K562 (cell line): ENCODE results near the gene SLC5A12. TPM values are rescaled to one million over a fixed set of nuclear protein-coding genes. Genes with fewer than 3 reads are reported as not detected.

ENCODE experiments used
- ATAC-seq: fragments of 200-7000 bp; cut with Tn5 transposase; 3 replicates; pipeline ENCODE4 v1.9.1; 2020; ENCODE audit warnings: moderate library complexity
- BruUV-seq: library from RNA; stranded (reverse); fragments of 400-500 nt; replicated peaks from 2 replicates; lab custom pipeline; 2021; lab: Mats Ljungman, UMichigan
- CTCF ChIA-PET: fragments of 300-600 bp; formaldehyde crosslinking; extraction: SDS; loops from one replicate; lab custom pipeline; 2021; ENCODE audit warnings: low intra/inter-chr PET ratio; lab: Yijun Ruan, JAX
- POLR2A ChIA-PET: fragments of 300-600, 350-650 bp; sonication (Branson Sonifier 250); formaldehyde crosslinking; extraction: SDS; loops from one replicate; lab custom pipeline; 2021; ENCODE audit warnings: antibody characterized with exemption, inconsistent platforms; lab: Yijun Ruan, JAX
- DNase-seq, 4 experiments: peaks; one replicate each; pipeline versions ENCODE4 v3.0.0 to v3.0.0-alpha.2; 2011 to 2018; ENCODE audit warnings: low spot score in 3 of 4, mixed read lengths in 3 of 4; ENCODE audit errors: extremely low read depth in 1 of 4
- FAIRE-seq: peaks from 2 replicates; lab custom pipeline; 2011; peaks lifted over from hg19 to GRCh38; lab: Jason Lieb, UNC
- H2AFZ ChIP-seq: 2 replicates; pipeline ENCODE4 v1.6.0; 2011; ENCODE audit warnings: low read depth, low read length, control low read depth, inconsistent platforms
- H3K27ac ChIP-seq: fragments of 200-600 bp; 3 replicates; pipeline ENCODE4 v1.8.0; 2011; ENCODE audit warnings: low read depth, mild to moderate bottlenecking, control low read depth, inconsistent platforms, low read length, moderate library complexity, mixed read lengths; ENCODE audit errors: extremely low read depth
- H3K27me3 ChIP-seq, 2 experiments: fragments of 300-600 bp in 1 of 2; 2 replicates in 1 of 2; 3 replicates in 1 of 2; pipeline versions ENCODE4 v1.6.0 to v1.8.0; 2011; ENCODE audit warnings: inconsistent platforms in 2 of 2, low read length in 2 of 2, mild to moderate bottlenecking in 1 of 2, mixed read lengths in 1 of 2, moderate library complexity in 1 of 2; ENCODE audit not compliant: control insufficient read depth in 2 of 2, insufficient read depth in 2 of 2
- H3K36me3 ChIP-seq: fragments of 300-600 bp; 3 replicates; pipeline ENCODE4 v1.8.0; 2011; ENCODE audit warnings: mild to moderate bottlenecking, low read length, inconsistent platforms; ENCODE audit not compliant: control insufficient read depth, insufficient read depth
- H3K4me1 ChIP-seq, 2 experiments: fragments of 200-600 bp in 1 of 2; replicated peaks in 1 of 2; 2 replicates in 1 of 2; 3 replicates in 1 of 2; pipeline versions ENCODE4 v1.5.1 to v1.8.0; 2011; ENCODE audit warnings: inconsistent platforms in 2 of 2, low read length in 2 of 2, mild to moderate bottlenecking in 1 of 2, mixed read lengths in 1 of 2, moderate library complexity in 1 of 2; ENCODE audit not compliant: control insufficient read depth in 2 of 2, insufficient read depth in 2 of 2
- H3K4me2 ChIP-seq: 2 replicates; pipeline ENCODE4 v1.6.1; 2011; ENCODE audit warnings: low read length, control low read depth, inconsistent platforms, mixed read lengths; ENCODE audit not compliant: insufficient read depth
- H3K4me3 ChIP-seq: fragments of 200-600 bp; sonication (generic), shearing (Covaris generic); 2 replicates; pipeline ENCODE4 v1.5.1; 2016; ENCODE audit warnings: control low read depth, inconsistent platforms
- H3K79me2 ChIP-seq: fragments of 200-600 bp; 3 replicates; pipeline ENCODE4 v1.8.0; 2011; ENCODE audit warnings: low read length, inconsistent platforms; ENCODE audit not compliant: control insufficient read depth, insufficient read depth
- H3K9ac ChIP-seq, 2 experiments: 2 replicates each; pipeline versions ENCODE4 v1.6.0 to v1.6.1; 2011; ENCODE audit warnings: low read depth in 2 of 2, low read length in 2 of 2, control low read depth in 1 of 2, inconsistent platforms in 1 of 2, mild to moderate bottlenecking in 1 of 2, mixed read lengths in 1 of 2; ENCODE audit not compliant: insufficient read depth in 1 of 2
- H3K9me1 ChIP-seq: one replicate; pipeline ENCODE4 v1.6.0; 2011; ENCODE audit warnings: inconsistent platforms, mild to moderate bottlenecking, low read length, moderate library complexity; ENCODE audit not compliant: control insufficient read depth, insufficient read depth
- H3K9me3 ChIP-seq: replicated peaks from 2 replicates; pipeline ENCODE4 v1.5.1; 2011; ENCODE audit warnings: low read depth, low read length, inconsistent platforms; ENCODE audit not compliant: control insufficient read depth, insufficient read depth
- H4K20me1 ChIP-seq: replicated peaks from 2 replicates; pipeline ENCODE4 v1.6.1; 2011; ENCODE audit warnings: low read length, inconsistent platforms, mixed read lengths; ENCODE audit not compliant: control insufficient read depth, insufficient read depth
- BMI1 ChIP-seq: fragments of 150-350 bp; IDR thresholded peaks from 2 replicates; pipeline ENCODE4 v1.6.1; 2014; ENCODE audit warnings: low read length
- FOS ChIP-seq: IDR thresholded peaks from 3 replicates; pipeline ENCODE4 v1.6.1; 2011; ENCODE audit not compliant: insufficient read length; ENCODE audit errors: extremely low read depth
- KDM1A ChIP-seq, 2 experiments: fragments of 450-650 bp; IDR thresholded peaks; 2 replicates each; pipeline ENCODE4 v1.6.1; 2016; ENCODE audit warnings: mild to moderate bottlenecking in 2 of 2
- NELFE ChIP-seq: IDR thresholded peaks from 2 replicates; pipeline ENCODE4 v1.6.1; 2011; ENCODE audit warnings: mild to moderate bottlenecking; ENCODE audit not compliant: insufficient read depth, insufficient read length
- TSC22D4 ChIP-seq: fragments of 450-650 bp; IDR thresholded peaks from 2 replicates; pipeline ENCODE4 v1.6.1; 2016; ENCODE audit warnings: missing genetic modification characterization, missing biosample characterization, control low read depth
- ZBTB17 ChIP-seq: fragments of 450-650 bp; formaldehyde crosslinking; IDR thresholded peaks from 2 replicates; pipeline ENCODE4 v1.4.0; 2020; ENCODE audit warnings: mild to moderate bottlenecking
- ZNF184 ChIP-seq: sonication (generic); formaldehyde crosslinking; IDR thresholded peaks from 2 replicates; pipeline ENCODE4 v1.5.0; 2020; ENCODE audit warnings: missing genetic modification reagents
- WGBS: fragments of 100-300 bp; shearing (Covaris generic); methylation state at CpG from one replicate; pipeline ENCODE4 v1.1.6; 2016; ENCODE audit warnings: low coverage, mixed read lengths; ENCODE audit not compliant: insufficient coverage; ENCODE audit errors: missing lambda C conversion rate; 5-methylcytosine and 5-hydroxymethylcytosine counted together
- in situ Hi-C: fragments of 300-500 bp; cut with MboI; formaldehyde crosslinking; loops from 4 replicates; pipeline ENCODE4 v1.15.0; 2018; ENCODE audit warnings: inconsistent platforms, mixed read lengths
- intact Hi-C: fragments of 100-400 bp; cut with micrococcal nuclease; formaldehyde crosslinking; loops from 2 replicates; pipeline ENCODE4 v1.14.2; 2022
- polyA plus RNA-seq, 8 experiments: library from polyadenylated mRNA; depleted of rRNA in 4 of 8; stranded (reverse) in 5 of 8; unstranded in 3 of 8; fragments of >200 nt; fragmentation: Nextera tagmentation in 2 of 8; fragmentation: Illumina TruSeq in 1 of 8; extraction: Ambion mirVana in 2 of 8; extraction: Trizol in 1 of 8; gene quantifications; 2 replicates each; pipeline versions ENCODE4 v1.2.1 to v1.2.3, GENCODE V29; 2011 to 2014; ENCODE audit warnings: inconsistent platforms in 1 of 8, missing spikeins in 1 of 8
- total RNA-seq, 7 experiments: library from RNA; depleted of rRNA in 6 of 7; stranded (reverse); fragments of >200 nt in 6 of 7; fragmentation: Illumina TruSeq in 2 of 7; extraction: Trizol in 2 of 7; gene quantifications; 2 replicates each; pipeline versions ENCODE4 v1.2.1 to v1.2.3, GENCODE V29; 2011 to 2021; ENCODE audit warnings: low replicate concordance in 1 of 7
- TF ChIP-seq, protein P1 (sequence below): sonication (generic); formaldehyde crosslinking; IDR thresholded peaks from 2 replicates; pipeline ENCODE4 v1.8.1; 2023; ENCODE audit warnings: mild to moderate bottlenecking, missing genetic modification reagents
- TF ChIP-seq, protein P2 (sequence below), 2 experiments: fragments of 450-650 bp; IDR thresholded peaks; 2 replicates each; pipeline ENCODE4 v1.6.1; 2018; ENCODE audit warnings: mild to moderate bottlenecking in 2 of 2, low read depth in 1 of 2; ENCODE audit not compliant: partially characterized antibody in 2 of 2
- TF ChIP-seq, protein P3 (sequence below): fragments of 250-450 bp; sonication (Bioruptor Pico); IDR thresholded peaks from 2 replicates; pipeline ENCODE4 v1.4.0; 2020

The SLC5A12 gene
- total and polyA plus RNA-seq, 9 of the 15 experiments (the other 6 are each of a cell fraction or from before 2014, with no cell fraction given) = 0.03 to 0.16 (median 0.06) TPM; not detected in 5

DNA sequence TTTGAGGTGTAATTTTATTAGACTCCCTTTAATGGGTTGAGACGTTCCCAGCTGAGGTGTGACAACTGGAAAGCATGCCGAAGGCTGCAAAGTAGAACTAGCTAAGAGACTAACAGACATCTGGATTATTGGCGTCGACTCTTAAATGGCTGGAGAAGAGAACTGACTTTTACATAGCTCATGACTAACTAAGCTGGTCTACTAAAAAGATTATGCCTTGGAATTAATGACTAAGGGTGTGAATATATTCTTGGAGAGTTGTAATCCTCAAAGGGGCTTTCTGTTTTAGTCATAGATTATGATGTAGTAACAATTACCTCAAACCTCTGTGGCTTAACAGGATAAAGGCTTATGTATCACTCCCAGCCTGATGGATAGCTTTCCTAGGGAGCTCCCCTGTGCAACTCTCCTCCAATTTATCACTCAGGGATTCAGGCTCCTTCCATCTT lies 39.5 kb upstream of the SLC5A12 start (continued):
- TF ChIP-seq, protein P1, sequence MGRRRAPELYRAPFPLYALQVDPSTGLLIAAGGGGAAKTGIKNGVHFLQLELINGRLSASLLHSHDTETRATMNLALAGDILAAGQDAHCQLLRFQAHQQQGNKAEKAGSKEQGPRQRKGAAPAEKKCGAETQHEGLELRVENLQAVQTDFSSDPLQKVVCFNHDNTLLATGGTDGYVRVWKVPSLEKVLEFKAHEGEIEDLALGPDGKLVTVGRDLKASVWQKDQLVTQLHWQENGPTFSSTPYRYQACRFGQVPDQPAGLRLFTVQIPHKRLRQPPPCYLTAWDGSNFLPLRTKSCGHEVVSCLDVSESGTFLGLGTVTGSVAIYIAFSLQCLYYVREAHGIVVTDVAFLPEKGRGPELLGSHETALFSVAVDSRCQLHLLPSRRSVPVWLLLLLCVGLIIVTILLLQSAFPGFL = no peak

DNA sequence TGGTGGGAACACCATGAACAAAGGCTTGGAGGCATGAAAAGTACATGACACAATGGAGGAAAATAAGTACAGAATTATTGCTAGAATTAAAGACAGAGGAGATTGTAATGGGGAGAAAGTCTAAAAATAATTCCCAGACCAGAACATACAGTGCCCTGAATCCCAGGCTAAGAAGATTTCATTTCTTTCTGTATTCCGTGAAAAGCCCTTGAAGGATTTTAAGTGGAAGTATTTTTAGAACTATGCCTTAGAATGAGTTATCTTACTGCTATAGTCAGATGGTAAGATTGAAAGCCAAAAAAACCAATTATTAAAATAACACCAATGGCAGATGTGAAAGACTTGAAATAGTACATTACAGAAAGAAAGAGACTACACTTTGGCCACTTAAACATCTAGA lies 36.1 kb upstream of the SLC5A12 start:
- Histone ChIP-seq H3K9me3 (no peaks in the 10 kb centered on the region), H3K27ac (no peak overlapping the region), H3K36me3 (no peaks in the 10 kb centered on the region), H3K9me1 (no peaks in the 10 kb centered on the region), H3K9ac (no peak overlapping the region), H3K27me3 (no peaks in the 10 kb centered on the region), H4K20me1 (no peaks in the 10 kb centered on the region), H2AFZ (no peak overlapping the region), H3K4me1 (no peaks in the 10 kb centered on the region), H3K4me2 (no peak overlapping the region), H3K79me2 (no peaks in the 10 kb centered on the region), H3K4me3 (no peak overlapping the region)
- POLR2A ChIA-PET = no interaction called here
- intact Hi-C loops (loop anchor here (10.0 kb wide), 1 partner anchor 407 kb away; no protein-coding TSS in a partner anchor), in situ Hi-C loops (loop anchor here (25.0 kb wide), 1 partner anchor 729 kb away; no protein-coding TSS in a partner anchor)
- BruUV-seq = no TSS peak
- no peak for FAIRE-seq
- 0% methylated on average over 1 of the region's 1 CpG for WGBS
- DNase-seq = no peak
- CTCF ChIA-PET = no interaction called here
- ATAC-seq = no peak
- TF ChIP-seq BMI1 (no peak), ZNF184 (CRISPR knock-in tag) (no peak), KDM1A (IDR thresholded peaks at IDR 0.05) (no peak), FOS (no peak), ZBTB17 (no peak), TSC22D4 (tag) (no peak), NELFE (no peak)
- TF ChIP-seq, protein P2, sequence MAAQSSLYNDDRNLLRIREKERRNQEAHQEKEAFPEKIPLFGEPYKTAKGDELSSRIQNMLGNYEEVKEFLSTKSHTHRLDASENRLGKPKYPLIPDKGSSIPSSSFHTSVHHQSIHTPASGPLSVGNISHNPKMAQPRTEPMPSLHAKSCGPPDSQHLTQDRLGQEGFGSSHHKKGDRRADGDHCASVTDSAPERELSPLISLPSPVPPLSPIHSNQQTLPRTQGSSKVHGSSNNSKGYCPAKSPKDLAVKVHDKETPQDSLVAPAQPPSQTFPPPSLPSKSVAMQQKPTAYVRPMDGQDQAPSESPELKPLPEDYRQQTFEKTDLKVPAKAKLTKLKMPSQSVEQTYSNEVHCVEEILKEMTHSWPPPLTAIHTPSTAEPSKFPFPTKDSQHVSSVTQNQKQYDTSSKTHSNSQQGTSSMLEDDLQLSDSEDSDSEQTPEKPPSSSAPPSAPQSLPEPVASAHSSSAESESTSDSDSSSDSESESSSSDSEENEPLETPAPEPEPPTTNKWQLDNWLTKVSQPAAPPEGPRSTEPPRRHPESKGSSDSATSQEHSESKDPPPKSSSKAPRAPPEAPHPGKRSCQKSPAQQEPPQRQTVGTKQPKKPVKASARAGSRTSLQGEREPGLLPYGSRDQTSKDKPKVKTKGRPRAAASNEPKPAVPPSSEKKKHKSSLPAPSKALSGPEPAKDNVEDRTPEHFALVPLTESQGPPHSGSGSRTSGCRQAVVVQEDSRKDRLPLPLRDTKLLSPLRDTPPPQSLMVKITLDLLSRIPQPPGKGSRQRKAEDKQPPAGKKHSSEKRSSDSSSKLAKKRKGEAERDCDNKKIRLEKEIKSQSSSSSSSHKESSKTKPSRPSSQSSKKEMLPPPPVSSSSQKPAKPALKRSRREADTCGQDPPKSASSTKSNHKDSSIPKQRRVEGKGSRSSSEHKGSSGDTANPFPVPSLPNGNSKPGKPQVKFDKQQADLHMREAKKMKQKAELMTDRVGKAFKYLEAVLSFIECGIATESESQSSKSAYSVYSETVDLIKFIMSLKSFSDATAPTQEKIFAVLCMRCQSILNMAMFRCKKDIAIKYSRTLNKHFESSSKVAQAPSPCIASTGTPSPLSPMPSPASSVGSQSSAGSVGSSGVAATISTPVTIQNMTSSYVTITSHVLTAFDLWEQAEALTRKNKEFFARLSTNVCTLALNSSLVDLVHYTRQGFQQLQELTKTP (IDR thresholded peaks at IDR 0.05; ENCODE audit: low read depth in 1 of 2, partially characterized antibody in 2 of 2) = no peak
- TF ChIP-seq, protein P3, sequence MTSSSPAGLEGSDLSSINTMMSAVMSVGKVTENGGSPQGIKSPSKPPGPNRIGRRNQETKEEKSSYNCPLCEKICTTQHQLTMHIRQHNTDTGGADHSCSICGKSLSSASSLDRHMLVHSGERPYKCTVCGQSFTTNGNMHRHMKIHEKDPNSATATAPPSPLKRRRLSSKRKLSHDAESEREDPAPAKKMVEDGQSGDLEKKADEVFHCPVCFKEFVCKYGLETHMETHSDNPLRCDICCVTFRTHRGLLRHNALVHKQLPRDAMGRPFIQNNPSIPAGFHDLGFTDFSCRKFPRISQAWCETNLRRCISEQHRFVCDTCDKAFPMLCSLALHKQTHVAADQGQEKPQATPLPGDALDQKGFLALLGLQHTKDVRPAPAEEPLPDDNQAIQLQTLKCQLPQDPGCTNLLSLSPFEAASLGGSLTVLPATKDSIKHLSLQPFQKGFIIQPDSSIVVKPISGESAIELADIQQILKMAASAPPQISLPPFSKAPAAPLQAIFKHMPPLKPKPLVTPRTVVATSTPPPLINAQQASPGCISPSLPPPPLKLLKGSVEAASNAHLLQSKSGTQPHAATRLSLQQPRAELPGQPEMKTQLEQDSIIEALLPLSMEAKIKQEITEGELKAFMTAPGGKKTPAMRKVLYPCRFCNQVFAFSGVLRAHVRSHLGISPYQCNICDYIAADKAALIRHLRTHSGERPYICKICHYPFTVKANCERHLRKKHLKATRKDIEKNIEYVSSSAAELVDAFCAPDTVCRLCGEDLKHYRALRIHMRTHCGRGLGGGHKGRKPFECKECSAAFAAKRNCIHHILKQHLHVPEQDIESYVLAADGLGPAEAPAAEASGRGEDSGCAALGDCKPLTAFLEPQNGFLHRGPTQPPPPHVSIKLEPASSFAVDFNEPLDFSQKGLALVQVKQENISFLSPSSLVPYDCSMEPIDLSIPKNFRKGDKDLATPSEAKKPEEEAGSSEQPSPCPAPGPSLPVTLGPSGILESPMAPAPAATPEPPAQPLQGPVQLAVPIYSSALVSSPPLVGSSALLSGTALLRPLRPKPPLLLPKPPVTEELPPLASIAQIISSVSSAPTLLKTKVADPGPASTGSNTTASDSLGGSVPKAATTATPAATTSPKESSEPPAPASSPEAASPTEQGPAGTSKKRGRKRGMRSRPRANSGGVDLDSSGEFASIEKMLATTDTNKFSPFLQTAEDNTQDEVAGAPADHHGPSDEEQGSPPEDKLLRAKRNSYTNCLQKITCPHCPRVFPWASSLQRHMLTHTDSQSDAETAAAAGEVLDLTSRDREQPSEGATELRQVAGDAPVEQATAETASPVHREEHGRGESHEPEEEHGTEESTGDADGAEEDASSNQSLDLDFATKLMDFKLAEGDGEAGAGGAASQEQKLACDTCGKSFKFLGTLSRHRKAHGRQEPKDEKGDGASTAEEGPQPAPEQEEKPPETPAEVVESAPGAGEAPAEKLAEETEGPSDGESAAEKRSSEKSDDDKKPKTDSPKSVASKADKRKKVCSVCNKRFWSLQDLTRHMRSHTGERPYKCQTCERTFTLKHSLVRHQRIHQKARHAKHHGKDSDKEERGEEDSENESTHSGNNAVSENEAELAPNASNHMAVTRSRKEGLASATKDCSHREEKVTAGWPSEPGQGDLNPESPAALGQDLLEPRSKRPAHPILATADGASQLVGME = no peak
